HepG2 (cell line): ENCODE results near the gene SP6. TPM values are rescaled to one million over a fixed set of nuclear protein-coding genes. Genes with fewer than 3 reads are reported as not detected.
A peak's percentile ranks its signal among the peaks of the same experiment; 100 is the strongest.

Experiments
- AGO2 ChIP-seq: fragments of 200-400 bp; formaldehyde crosslinking; optimal IDR thresholded peaks from 2 replicates; pipeline ENCODE3; 2017; ENCODE audit warnings: mild to moderate bottlenecking, low read depth, low read length, moderate library complexity
- DR1 ChIP-seq: sonication (generic); formaldehyde crosslinking; IDR thresholded peaks from 2 replicates; pipeline ENCODE4 v1.8.0; 2021; ENCODE audit warnings: mild to moderate bottlenecking, missing genetic modification reagents, inconsistent platforms
- GPN1 ChIP-seq: sonication (generic); formaldehyde crosslinking; IDR thresholded peaks from 2 replicates; pipeline ENCODE4 v1.5.1; 2020; ENCODE audit warnings: missing genetic modification reagents, borderline replicate concordance
- HOXA5 ChIP-seq: sonication (generic); formaldehyde crosslinking; IDR thresholded peaks from 2 replicates; pipeline ENCODE4 v1.4.0; 2020; ENCODE audit warnings: missing genetic modification reagents
- ISX ChIP-seq: sonication (generic); formaldehyde crosslinking; conservative IDR thresholded peaks from 2 replicates; pipeline ENCODE4 v1.5.0; 2020; ENCODE audit warnings: missing genetic modification reagents
- KDM5B ChIP-seq: sonication (generic); formaldehyde crosslinking; IDR thresholded peaks from 2 replicates; pipeline ENCODE4 v1.4.0; 2020; ENCODE audit warnings: missing genetic modification reagents, mild to moderate bottlenecking, borderline replicate concordance
- MEIS1 ChIP-seq: sonication (generic); formaldehyde crosslinking; IDR thresholded peaks from 2 replicates; pipeline ENCODE4 v1.9.0; 2021; ENCODE audit warnings: mild to moderate bottlenecking, missing genetic modification reagents, moderate library complexity, borderline replicate concordance
- RFX5 ChIP-seq: IDR thresholded peaks from 2 replicates; pipeline ENCODE4 v1.6.1; 2011; ENCODE audit warnings: low read depth, low read length, improper control_type of control experiment
- SP2 ChIP-seq: sonication (generic); formaldehyde crosslinking; IDR thresholded peaks from 2 replicates; pipeline ENCODE4 v1.5.1; 2020; ENCODE audit warnings: mild to moderate bottlenecking, missing genetic modification reagents
- TBX2 ChIP-seq: sonication (generic); formaldehyde crosslinking; IDR thresholded peaks from 2 replicates; pipeline ENCODE4 v1.5.0; 2020; ENCODE audit warnings: missing genetic modification reagents, mild to moderate bottlenecking, borderline replicate concordance
- ZIK1 ChIP-seq: sonication (generic); formaldehyde crosslinking; IDR thresholded peaks from 2 replicates; pipeline ENCODE4 v1.5.0; 2020; ENCODE audit warnings: mild to moderate bottlenecking, low read depth, missing genetic modification reagents, borderline replicate concordance
- ZMAT3 ChIP-seq: sonication (generic); formaldehyde crosslinking; conservative IDR thresholded peaks from 2 replicates; pipeline ENCODE4 v1.7.0; 2021; ENCODE audit warnings: missing genetic modification reagents
- ZNF138 ChIP-seq: sonication (generic); formaldehyde crosslinking; IDR thresholded peaks from 2 replicates; pipeline ENCODE4 v1.5.0; 2020; ENCODE audit warnings: mild to moderate bottlenecking, low read depth, missing genetic modification reagents
- ZNF274 ChIP-seq: sonication (generic); formaldehyde crosslinking; IDR thresholded peaks from 2 replicates; pipeline ENCODE4 v1.5.1; 2020; ENCODE audit warnings: mild to moderate bottlenecking, missing genetic modification reagents
- ZNF282 ChIP-seq: fragments of 450-650 bp; IDR thresholded peaks from 2 replicates; pipeline ENCODE4 v1.6.1; 2018; ENCODE audit not compliant: partially characterized antibody
- ZNF451 ChIP-seq: sonication (generic); formaldehyde crosslinking; IDR thresholded peaks from 2 replicates; pipeline ENCODE4 v1.5.0; 2020; ENCODE audit warnings: mild to moderate bottlenecking, missing genetic modification reagents
- ZNF577 ChIP-seq: sonication (generic); formaldehyde crosslinking; IDR thresholded peaks from 2 replicates; pipeline ENCODE4 v1.4.0; 2020; ENCODE audit warnings: mild to moderate bottlenecking, low read depth, missing genetic modification reagents, borderline replicate concordance
- polyA plus RNA-seq, 8 experiments: library from polyadenylated mRNA; depleted of rRNA in 3 of 8; stranded (reverse) in 7 of 8; unstranded in 1 of 8; fragments of >200 nt; fragmentation: Illumina TruSeq in 4 of 8; extraction: Trizol in 4 of 8; gene quantifications; 2 replicates each; pipeline versions ENCODE4 v1.2.1 to v1.2.3, GENCODE V29; 2011 to 2016; ENCODE audit warnings: low read depth in 4 of 8, missing spikeins in 1 of 8, mixed read lengths in 1 of 8; ENCODE audit not compliant: insufficient read depth in 1 of 8
- total RNA-seq, 5 experiments: library from RNA; depleted of rRNA; stranded (reverse); fragments of >200 nt; fragmentation: Illumina TruSeq; extraction: Trizol; gene quantifications; 2 replicates each; pipeline ENCODE4 v1.2.3, GENCODE V29; 2016; ENCODE audit warnings: low read depth in 1 of 5
- TF ChIP-seq, protein P1 (sequence below): sonication (generic); formaldehyde crosslinking; IDR thresholded peaks from 2 replicates; pipeline ENCODE4 v1.4.0; 2020; ENCODE audit warnings: missing genetic modification reagents, borderline replicate concordance
- TF ChIP-seq, protein P2 (sequence below): fragments of 450-650 bp; IDR thresholded peaks from 2 replicates; pipeline ENCODE4 v1.6.1; 2017
- TF ChIP-seq, protein P3 (sequence below): sonication (generic); formaldehyde crosslinking; IDR thresholded peaks from 2 replicates; pipeline ENCODE4 v1.4.0; 2020; ENCODE audit warnings: missing genetic modification reagents
- TF ChIP-seq, protein P4 (sequence below): sonication (generic); IDR thresholded peaks from 2 replicates; pipeline ENCODE4 v1.6.1; 2016; ENCODE audit warnings: low read depth, borderline replicate concordance

Gene SP6
- total and polyA plus RNA-seq, 2 of the 13 experiments (the other 11 are each of a cell fraction or from before 2014, with no cell fraction given) = 0.07 TPM

DNA sequence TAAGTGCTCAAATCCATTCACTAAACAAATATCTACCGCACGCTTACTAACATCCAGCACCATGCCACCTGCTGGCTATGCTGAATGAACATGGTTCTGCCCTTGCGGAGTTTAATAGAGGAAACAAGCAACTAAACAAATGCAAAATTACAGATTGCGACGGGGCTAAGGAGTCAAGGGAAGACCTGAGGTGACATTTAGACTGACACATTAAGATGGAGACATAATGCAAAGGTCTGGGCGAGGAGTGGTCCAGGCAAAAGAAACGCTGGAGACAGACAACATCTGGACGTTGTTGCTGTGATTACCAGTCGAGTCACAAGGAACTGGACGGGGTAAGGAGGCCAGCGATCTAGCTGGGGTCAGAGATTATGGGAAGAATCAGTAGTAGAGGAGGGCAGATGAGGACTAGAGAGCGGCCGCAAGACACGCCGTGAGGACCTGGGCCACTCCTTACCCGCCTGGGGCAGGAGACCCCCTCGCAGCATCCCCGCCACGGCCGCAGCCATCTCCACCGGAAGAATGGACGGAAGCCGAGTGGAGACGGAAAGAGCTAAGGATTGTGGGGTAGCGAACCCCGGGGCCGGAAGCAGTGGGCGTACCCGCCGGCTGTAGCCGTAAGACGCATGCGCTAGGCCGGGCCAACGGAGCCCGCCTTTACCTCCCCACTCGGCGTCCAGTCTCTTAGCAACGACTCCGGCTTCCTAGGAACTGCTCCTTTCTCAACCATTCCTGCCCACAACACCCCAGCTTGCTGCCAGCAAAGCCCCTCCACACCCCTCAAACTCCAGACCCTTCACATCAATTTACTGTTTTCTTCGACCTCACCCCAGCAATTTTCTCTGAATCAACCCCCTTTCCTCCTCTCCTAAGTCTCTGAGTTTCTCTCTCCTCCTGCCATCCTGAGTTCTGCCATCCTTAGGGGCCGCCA is 19.7 kb downstream of the SP6 start, which contains the start of the genes LRRC46 and MRPL10 (continued):
- TF ChIP-seq, protein P1, sequence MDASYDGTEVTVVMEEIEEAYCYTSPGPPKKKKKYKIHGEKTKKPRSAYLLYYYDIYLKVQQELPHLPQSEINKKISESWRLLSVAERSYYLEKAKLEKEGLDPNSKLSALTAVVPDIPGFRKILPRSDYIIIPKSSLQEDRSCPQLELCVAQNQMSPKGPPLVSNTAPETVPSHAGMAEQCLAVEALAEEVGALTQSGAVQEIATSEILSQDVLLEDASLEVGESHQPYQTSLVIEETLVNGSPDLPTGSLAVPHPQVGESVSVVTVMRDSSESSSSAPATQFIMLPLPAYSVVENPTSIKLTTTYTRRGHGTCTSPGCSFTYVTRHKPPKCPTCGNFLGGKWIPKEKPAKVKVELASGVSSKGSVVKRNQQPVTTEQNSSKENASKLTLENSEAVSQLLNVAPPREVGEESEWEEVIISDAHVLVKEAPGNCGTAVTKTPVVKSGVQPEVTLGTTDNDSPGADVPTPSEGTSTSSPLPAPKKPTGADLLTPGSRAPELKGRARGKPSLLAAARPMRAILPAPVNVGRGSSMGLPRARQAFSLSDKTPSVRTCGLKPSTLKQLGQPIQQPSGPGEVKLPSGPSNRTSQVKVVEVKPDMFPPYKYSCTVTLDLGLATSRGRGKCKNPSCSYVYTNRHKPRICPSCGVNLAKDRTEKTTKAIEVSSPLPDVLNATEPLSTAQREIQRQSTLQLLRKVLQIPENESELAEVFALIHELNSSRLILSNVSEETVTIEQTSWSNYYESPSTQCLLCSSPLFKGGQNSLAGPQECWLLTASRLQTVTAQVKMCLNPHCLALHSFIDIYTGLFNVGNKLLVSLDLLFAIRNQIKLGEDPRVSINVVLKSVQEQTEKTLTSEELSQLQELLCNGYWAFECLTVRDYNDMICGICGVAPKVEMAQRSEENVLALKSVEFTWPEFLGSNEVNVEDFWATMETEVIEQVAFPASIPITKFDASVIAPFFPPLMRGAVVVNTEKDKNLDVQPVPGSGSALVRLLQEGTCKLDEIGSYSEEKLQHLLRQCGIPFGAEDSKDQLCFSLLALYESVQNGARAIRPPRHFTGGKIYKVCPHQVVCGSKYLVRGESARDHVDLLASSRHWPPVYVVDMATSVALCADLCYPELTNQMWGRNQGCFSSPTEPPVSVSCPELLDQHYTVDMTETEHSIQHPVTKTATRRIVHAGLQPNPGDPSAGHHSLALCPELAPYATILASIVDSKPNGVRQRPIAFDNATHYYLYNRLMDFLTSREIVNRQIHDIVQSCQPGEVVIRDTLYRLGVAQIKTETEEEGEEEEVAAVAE (CRISPR knock-in tag) = peak; percentile 71; the same call in 1 of the 2 replicates
- TF ChIP-seq ZNF451 (CRISPR knock-in tag) (peak; percentile 89), MEIS1 (CRISPR knock-in tag) (peak; percentile 26; the same call in 1 of the 2 replicates), TBX2 (CRISPR knock-in tag) (peak; percentile 50; the same call in 1 of the 2 replicates), ZMAT3 (CRISPR knock-in tag) (peak; percentile 85; the same call in 1 of the 2 replicates), RFX5 (no peak), ZNF274 (peak; percentile 84; the same call in 1 of the 2 replicates), AGO2 (peak; percentile 81), GPN1 (CRISPR knock-in tag) (no peak; the same call in 1 of the 2 replicates), KDM5B (peak; percentile 94), ISX (CRISPR knock-in tag) (no peak), SP2 (peak; percentile 80), ZNF282 (no peak), ZNF138 (CRISPR knock-in tag) (no peak), ZNF577 (CRISPR knock-in tag) (no peak), ZIK1 (CRISPR knock-in tag) (peak; percentile 29; the same call in 1 of the 2 replicates), DR1 (CRISPR knock-in tag) (peak; percentile 61), HOXA5 (CRISPR knock-in tag) (peak; percentile 65; the same call in 1 of the 2 replicates)
- TF ChIP-seq, protein P2, sequence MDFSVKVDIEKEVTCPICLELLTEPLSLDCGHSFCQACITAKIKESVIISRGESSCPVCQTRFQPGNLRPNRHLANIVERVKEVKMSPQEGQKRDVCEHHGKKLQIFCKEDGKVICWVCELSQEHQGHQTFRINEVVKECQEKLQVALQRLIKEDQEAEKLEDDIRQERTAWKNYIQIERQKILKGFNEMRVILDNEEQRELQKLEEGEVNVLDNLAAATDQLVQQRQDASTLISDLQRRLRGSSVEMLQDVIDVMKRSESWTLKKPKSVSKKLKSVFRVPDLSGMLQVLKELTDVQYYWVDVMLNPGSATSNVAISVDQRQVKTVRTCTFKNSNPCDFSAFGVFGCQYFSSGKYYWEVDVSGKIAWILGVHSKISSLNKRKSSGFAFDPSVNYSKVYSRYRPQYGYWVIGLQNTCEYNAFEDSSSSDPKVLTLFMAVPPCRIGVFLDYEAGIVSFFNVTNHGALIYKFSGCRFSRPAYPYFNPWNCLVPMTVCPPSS = no peak
- TF ChIP-seq, protein P3, sequence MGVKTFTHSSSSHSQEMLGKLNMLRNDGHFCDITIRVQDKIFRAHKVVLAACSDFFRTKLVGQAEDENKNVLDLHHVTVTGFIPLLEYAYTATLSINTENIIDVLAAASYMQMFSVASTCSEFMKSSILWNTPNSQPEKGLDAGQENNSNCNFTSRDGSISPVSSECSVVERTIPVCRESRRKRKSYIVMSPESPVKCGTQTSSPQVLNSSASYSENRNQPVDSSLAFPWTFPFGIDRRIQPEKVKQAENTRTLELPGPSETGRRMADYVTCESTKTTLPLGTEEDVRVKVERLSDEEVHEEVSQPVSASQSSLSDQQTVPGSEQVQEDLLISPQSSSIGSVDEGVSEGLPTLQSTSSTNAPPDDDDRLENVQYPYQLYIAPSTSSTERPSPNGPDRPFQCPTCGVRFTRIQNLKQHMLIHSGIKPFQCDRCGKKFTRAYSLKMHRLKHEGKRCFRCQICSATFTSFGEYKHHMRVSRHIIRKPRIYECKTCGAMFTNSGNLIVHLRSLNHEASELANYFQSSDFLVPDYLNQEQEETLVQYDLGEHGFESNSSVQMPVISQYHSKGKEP (CRISPR knock-in tag) = peak; percentile 69; the same call in 1 of the 2 replicates
- TF ChIP-seq, protein P4, sequence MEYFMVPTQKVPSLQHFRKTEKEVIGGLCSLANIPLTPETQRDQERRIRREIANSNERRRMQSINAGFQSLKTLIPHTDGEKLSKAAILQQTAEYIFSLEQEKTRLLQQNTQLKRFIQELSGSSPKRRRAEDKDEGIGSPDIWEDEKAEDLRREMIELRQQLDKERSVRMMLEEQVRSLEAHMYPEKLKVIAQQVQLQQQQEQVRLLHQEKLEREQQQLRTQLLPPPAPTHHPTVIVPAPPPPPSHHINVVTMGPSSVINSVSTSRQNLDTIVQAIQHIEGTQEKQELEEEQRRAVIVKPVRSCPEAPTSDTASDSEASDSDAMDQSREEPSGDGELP = no peak; the same call in 1 of the 2 replicates
